GM19328 (cell line): ENCODE results near the gene PAWR.
"Not testable (repeated sequence)": the region's sequence is repeated elsewhere in the genome, so short reads cannot be mapped to it uniquely, and the experiment has no call there.

ENCODE experiments used
- ATAC-seq: cut with Tn5 transposase; IDR thresholded peaks from one replicate; pipeline ENCODE4 v1.9.1; 2021; ENCODE audit warnings: mild to moderate bottlenecking, moderate library complexity; ENCODE audit not compliant: unreplicated experiment

The PAWR gene

GRCh38 chr12:79687711-79688260 is 3.0 kb downstream of the PAWR start:
- ATAC-seq = no peak

GRCh38 chr12:79686171-79686570 is 4.6 kb downstream of the PAWR start:
- ATAC-seq = no peak

GRCh38 chr12:79685068-79685467 is 5.7 kb downstream of the PAWR start:
- ATAC-seq = no peak

GRCh38 chr12:79684338-79684737 is 6.4 kb downstream of the PAWR start:
- ATAC-seq = not testable (repeated sequence)

GRCh38 chr12:79682593-79682992 is 8.2 kb downstream of the PAWR start:
- ATAC-seq = no peak

- ATAC-seq = no peak
Measured at GRCh38 chr12:79681008-79681590, 9.7 kb downstream of the PAWR start.

- no peak for ATAC-seq
Measured at GRCh38 chr12:79680051-79680450, 10.7 kb downstream of the PAWR start.

- no peak for ATAC-seq
Measured at GRCh38 chr12:79678306-79678705, 12.5 kb downstream of the PAWR start.

GRCh38 chr12:79677672-79678071 is 13.1 kb downstream of the PAWR start:
- no peak for ATAC-seq

- ATAC-seq = no peak
Measured at GRCh38 chr12:79676579-79676978, 14.2 kb downstream of the PAWR start.

- no peak for ATAC-seq
Measured at GRCh38 chr12:79674629-79675028, 16.1 kb downstream of the PAWR start.

- no peak for ATAC-seq
Measured at GRCh38 chr12:79673354-79673753, 17.4 kb downstream of the PAWR start.

GRCh38 chr12:79668113-79668512 is 22.7 kb downstream of the PAWR start:
- ATAC-seq = no peak

- no peak for ATAC-seq
Measured at GRCh38 chr12:79665212-79665887, 25.4 kb downstream of the PAWR start.

- no peak for ATAC-seq
Measured at GRCh38 chr12:79664518-79664917, 26.2 kb downstream of the PAWR start.

- ATAC-seq = no peak
Measured at GRCh38 chr12:79662046-79662811, 28.5 kb downstream of the PAWR start.

GRCh38 chr12:79661629-79662028 is 29.1 kb downstream of the PAWR start:
- ATAC-seq = no peak

- ATAC-seq = no peak
Measured at GRCh38 chr12:79659961-79660431, 30.8 kb downstream of the PAWR start.

- no peak for ATAC-seq
Measured at GRCh38 chr12:79658221-79658620, 32.5 kb downstream of the PAWR start.

GRCh38 chr12:79657136-79657535 is 33.6 kb downstream of the PAWR start:
- ATAC-seq = no peak

GRCh38 chr12:79655036-79655435 is 35.7 kb downstream of the PAWR start:
- ATAC-seq = no peak

GRCh38 chr12:79652521-79652920 is 38.2 kb downstream of the PAWR start:
- ATAC-seq = no peak
